HL-60 (cell line): Measurements from ENCODE around the gene TOR1A.

ENCODE experiments used
- POLR2AphosphoS5 ChIP-seq: IDR thresholded peaks from 2 replicates; pipeline ENCODE4 v1.6.1; 2012; ENCODE audit warnings: low read depth
- TF ChIP-seq, protein P1 (sequence below): IDR thresholded peaks from one replicate; pipeline ENCODE4 v1.5.1; 2011; ENCODE audit warnings: low read length, control low read depth, inconsistent platforms; ENCODE audit not compliant: insufficient read depth

DNA sequence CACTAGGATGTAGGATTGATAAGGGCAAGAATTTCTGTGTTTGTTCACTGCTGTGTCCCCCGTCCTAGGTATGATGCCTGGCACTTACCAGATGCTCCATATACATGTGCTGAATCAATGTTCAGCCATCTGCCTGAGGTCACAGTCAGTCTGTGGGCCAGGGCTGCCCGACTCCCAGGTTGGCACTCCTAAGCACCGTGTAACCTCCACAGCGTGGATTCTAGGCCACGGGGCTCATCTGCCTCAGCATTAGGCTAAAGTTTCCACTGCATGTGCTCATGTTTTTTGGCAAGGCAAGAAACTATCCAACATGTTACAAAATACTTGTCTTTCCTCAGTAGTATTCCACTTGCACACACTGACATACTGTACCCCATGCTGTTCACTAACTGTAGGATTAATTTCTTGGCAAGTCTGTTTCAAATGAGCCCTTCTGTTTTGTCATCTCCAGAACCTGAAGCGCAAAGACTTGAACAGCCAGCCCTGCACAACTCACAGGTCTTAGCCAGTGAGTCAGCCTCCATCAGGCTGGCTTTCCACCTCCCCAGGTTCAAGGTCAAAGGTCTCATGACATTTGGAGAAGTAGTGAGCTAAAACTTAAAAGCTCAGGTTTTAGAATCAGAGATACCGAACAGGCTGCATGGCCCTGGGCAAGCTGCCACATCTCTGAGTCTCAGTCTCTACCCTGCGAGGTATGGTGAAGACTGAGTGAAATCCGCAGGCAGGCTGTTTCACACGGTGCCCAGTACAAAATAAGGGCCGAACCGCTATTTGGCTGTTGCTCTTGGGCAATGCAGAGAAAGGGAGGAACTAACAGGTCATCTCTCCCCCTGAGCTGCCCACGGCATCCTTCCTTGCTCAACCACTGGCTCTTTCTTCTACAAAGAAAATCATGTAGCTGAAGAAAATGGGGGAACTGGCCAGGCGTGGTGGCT lies 7.2 kb downstream of the TOR1A start:
- TF ChIP-seq, protein P1, sequence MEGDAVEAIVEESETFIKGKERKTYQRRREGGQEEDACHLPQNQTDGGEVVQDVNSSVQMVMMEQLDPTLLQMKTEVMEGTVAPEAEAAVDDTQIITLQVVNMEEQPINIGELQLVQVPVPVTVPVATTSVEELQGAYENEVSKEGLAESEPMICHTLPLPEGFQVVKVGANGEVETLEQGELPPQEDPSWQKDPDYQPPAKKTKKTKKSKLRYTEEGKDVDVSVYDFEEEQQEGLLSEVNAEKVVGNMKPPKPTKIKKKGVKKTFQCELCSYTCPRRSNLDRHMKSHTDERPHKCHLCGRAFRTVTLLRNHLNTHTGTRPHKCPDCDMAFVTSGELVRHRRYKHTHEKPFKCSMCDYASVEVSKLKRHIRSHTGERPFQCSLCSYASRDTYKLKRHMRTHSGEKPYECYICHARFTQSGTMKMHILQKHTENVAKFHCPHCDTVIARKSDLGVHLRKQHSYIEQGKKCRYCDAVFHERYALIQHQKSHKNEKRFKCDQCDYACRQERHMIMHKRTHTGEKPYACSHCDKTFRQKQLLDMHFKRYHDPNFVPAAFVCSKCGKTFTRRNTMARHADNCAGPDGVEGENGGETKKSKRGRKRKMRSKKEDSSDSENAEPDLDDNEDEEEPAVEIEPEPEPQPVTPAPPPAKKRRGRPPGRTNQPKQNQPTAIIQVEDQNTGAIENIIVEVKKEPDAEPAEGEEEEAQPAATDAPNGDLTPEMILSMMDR = no peak
- TF ChIP-seq POLR2AphosphoS5 = peak; percentile 73
